HPDE6-E6E7 (cell line): ENCODE results near the gene GPR55.
"Not testable (repeated sequence)": the region's sequence is repeated elsewhere in the genome, so short reads cannot be mapped to it uniquely, and the experiment has no call there.

Source experiments
- DNase-seq: peaks from one replicate; pipeline ENCODE4 v3.0.0; 2011; ENCODE audit warnings: missing footprints; ENCODE audit errors: extremely low spot score

GPR55 gene

GRCh38 chr2:230950874-230951339 lies 25.9 kb upstream of the GPR55 start:
- DNase-seq: no peak

- DNase-seq: no peak
Observed at GRCh38 chr2:230949966-230950873, 25.2 kb upstream of the GPR55 start.

- no peak for DNase-seq
Observed at GRCh38 chr2:230947908-230948365, 22.9 kb upstream of the GPR55 start.

- no peak for DNase-seq
Observed at GRCh38 chr2:230947235-230947576, 22.2 kb upstream of the GPR55 start.

- DNase-seq: no peak
Observed at GRCh38 chr2:230946429-230947234, 21.6 kb upstream of the GPR55 start.

GRCh38 chr2:230944757-230945372 lies 19.8 kb upstream of the GPR55 start:
- DNase-seq: no peak

- DNase-seq: no peak
Observed at GRCh38 chr2:230944123-230944653, 19.1 kb upstream of the GPR55 start.

- no peak for DNase-seq
Observed at GRCh38 chr2:230942920-230943896, 18.2 kb upstream of the GPR55 start.

GRCh38 chr2:230942371-230942770 lies 17.3 kb upstream of the GPR55 start:
- no peak for DNase-seq

- no peak for DNase-seq
Observed at GRCh38 chr2:230941202-230942180, 16.4 kb upstream of the GPR55 start.

- DNase-seq: no peak
Observed at GRCh38 chr2:230940471-230940815, 15.4 kb upstream of the GPR55 start.

GRCh38 chr2:230939691-230940470 lies 14.8 kb upstream of the GPR55 start:
- no peak for DNase-seq

GRCh38 chr2:230939066-230939591 lies 14.1 kb upstream of the GPR55 start:
- no peak for DNase-seq

GRCh38 chr2:230938516-230939065 lies 13.5 kb upstream of the GPR55 start:
- no peak for DNase-seq

- DNase-seq: no peak
Observed at GRCh38 chr2:230938098-230938497, 13.1 kb upstream of the GPR55 start.

- no peak for DNase-seq
Observed at GRCh38 chr2:230937362-230937761, 12.3 kb upstream of the GPR55 start.

- not testable (repeated sequence) for DNase-seq
Observed at GRCh38 chr2:230936243-230936642, 11.2 kb upstream of the GPR55 start.

- DNase-seq: no peak
Observed at GRCh38 chr2:230935130-230935430, 10.0 kb upstream of the GPR55 start.
